Right lobe of liver (tissue), 6 donors: ENCODE data around the gene CLMP. TPM values are rescaled to one million over a fixed set of nuclear protein-coding genes. Genes with fewer than 3 reads are reported as not detected.

Source experiments
- ATAC-seq, 4 donors: fragments of 200-7000 bp; cut with Tn5 transposase; one replicate each; pipeline ENCODE4 v1.9.1; 2020; ENCODE audit warnings: mild to moderate bottlenecking in 4 of 4, moderate library complexity in 4 of 4
- DNase-seq, 3 donors: peaks; one replicate each; pipeline ENCODE4 v3.0.0-alpha.2; 2020
- H3K27ac ChIP-seq, 3 donors: fragments of 200-600 bp; one replicate each; pipeline ENCODE4 v1.8.0; 2022
- H3K27me3 ChIP-seq, 2 donors: fragments of 200-600 bp; one replicate each; pipeline ENCODE4 v1.8.0; 2022
- H3K36me3 ChIP-seq, 4 donors: fragments of 200-600 bp; sonication (generic) in 1 of 4; one replicate each; pipeline versions ENCODE4 v1.5.1 to v1.8.0; 2017 to 2022; ENCODE audit warnings: control low read depth in 1 of 4
- H3K4me1 ChIP-seq, 4 donors: fragments of 200-600 bp; sonication (generic) in 1 of 4; one replicate each; pipeline versions ENCODE4 v1.5.1 to v1.8.0; 2017 to 2022; ENCODE audit warnings: control low read depth in 1 of 4
- H3K4me3 ChIP-seq, 3 donors: fragments of 200-600 bp; one replicate each; pipeline ENCODE4 v1.8.0; 2022
- H3K9me3 ChIP-seq, 4 donors: fragments of 200-600 bp; sonication (generic) in 1 of 4; one replicate each; pipeline versions ENCODE4 v1.5.1 to v1.8.0; 2017 to 2022; ENCODE audit warnings: control low read depth in 1 of 4
- POLR2A ChIP-seq: fragments of 450-650 bp; IDR thresholded peaks from one replicate; pipeline ENCODE4 v1.6.1; 2017; ENCODE audit warnings: antibody characterized with exemption, mild to moderate bottlenecking
- WGBS: methylation state at CpG from one replicate; pipeline ENCODE4 v1.1.6; 2018; ENCODE audit warnings: low coverage, low lambda C conversion rate; ENCODE audit not compliant: insufficient coverage; ENCODE audit errors: missing lambda C conversion rate; 5-methylcytosine and 5-hydroxymethylcytosine counted together
- intact Hi-C, 2 donors: fragments of 100-400 bp; cut with DNase I; formaldehyde crosslinking; loops; one replicate each; pipeline versions ENCODE4 v1.11.2 to v1.14.1; 2022
- total RNA-seq, 6 experiments: library from RNA; depleted of rRNA in 2 of 6; stranded (reverse); fragments of >200 nt in 2 of 6; fragmentation: NEBNext Ultra II Directional in 3 of 6; extraction: Animal tissue kit (Norgen Biotek cat#: 25700) in 3 of 6; gene quantifications; one replicate each; pipeline versions ENCODE4 v1.1.0 to v1.2.4, GENCODE V29; 2016 to 2023
- TF ChIP-seq, protein P1 (sequence below), 4 donors: fragments of 200-600 bp in 3 of 4; fragments of 450-650 bp in 1 of 4; IDR thresholded peaks; one replicate each; pipeline versions ENCODE4 v1.5.1 to v1.8.0; 2016 to 2022; ENCODE audit warnings: antibody characterized with exemption in 4 of 4, mild to moderate bottlenecking in 2 of 4
- donor health status: DM: no; HTN: yes; CAD: no.
- donor health status: DM: no; HTN: no; CAD: no.
- donor health status: DM: no; HTN: no; CAD: no.
- donor health status: DM: no; HTN: yes; CAD: no.
- donor health status: DM: no; HTN: yes; CAD: no.

Gene CLMP
- total RNA-seq, 6 experiments from 2014 or later: 0.17 to 1.2 (median 0.51) TPM

DNA sequence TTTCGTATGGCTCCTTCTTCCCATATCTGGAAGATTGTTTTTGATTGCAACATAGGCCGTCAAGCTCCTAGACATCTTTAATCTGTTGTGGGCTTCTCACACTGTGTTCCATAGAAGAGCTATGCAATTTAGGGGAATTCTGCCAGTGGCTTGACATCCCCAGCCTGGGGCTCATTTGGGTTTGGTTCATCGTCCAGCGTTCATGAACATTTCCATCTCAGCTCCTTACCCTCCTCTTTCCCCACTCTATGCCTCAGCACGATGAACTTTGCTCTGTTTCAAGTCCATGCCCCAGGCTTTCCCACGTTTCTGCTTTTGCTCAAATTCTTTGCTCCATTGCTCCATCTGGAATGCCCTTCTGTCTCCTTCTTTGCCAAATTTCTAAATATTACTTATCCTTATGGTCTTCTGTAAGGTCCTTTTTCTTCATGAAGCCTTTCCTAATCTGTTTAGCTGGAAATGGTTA is 26.1 kb upstream of the CLMP start:
- H3K36me3 ChIP-seq: no peaks in the 10 kb centered on the region
- intact Hi-C loops: no loop called here
- WGBS: 63% methylated on average over 6 of the region's 6 CpGs
- H3K9me3 ChIP-seq: no peaks in the 10 kb centered on the region
- H3K27ac ChIP-seq: no peak overlapping the region
- DNase-seq: no peak
- no peak for ATAC-seq
- H3K27me3 ChIP-seq: no peaks in the 10 kb centered on the region
- TF ChIP-seq POLR2A: no peak
- no peaks in the 10 kb centered on the region for H3K4me1 ChIP-seq
- no peak overlapping the region for H3K4me3 ChIP-seq

DNA sequence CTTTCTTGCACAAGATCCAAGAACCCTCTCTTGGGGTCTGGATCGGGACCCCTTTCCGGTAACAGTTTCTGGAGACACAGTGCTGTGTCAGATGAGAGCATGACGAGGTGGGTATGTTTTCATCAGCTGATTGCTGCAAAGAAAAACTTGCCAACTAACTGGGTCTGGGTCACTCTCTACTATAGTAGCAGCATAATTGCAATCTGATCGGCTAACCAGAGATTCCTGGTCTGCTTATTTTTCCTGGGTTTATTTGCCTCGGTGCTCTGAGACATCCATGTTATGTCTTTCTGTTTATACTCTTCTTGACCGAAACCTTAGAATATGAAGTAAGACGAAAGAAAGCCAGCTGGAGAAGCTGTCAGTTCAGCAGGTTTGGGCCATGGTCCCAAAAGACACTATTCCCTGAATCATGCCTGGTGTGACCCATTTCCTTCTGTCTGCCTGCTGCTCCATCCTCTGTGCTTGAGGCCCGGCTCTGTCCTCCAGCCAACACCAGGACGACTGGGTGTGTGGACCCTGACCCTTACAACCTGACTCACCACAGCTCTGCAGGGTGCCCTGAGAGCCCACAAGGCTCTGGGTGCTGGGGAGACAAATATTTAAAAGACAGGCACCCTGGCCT is 24.1 kb upstream of the CLMP start:
- 57% methylated on average over 8 of the region's 9 CpGs for WGBS
- ATAC-seq: no peak
- no peak overlapping the region for H3K27ac ChIP-seq

DNA sequence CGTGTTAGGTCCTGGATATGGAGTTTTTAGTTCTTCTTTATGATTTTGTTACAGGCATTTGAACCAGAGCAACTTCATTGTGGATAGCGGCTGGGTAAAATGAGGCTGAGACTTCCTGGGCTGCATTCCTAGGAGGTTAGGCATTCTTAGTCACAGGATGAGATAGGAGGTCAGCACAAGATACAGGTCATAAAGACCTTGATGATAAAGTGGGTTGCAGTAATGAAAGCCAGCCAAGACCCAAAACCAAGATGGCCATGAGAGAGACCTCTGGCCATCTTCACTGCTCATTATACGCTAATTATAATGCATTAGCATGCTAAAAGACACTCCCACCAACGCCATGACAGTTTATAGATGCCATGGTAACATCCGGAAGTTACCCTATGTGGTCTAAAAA is 23.4 kb upstream of the CLMP start:
- H3K4me3 ChIP-seq: no peak overlapping the region
- no peak for TF ChIP-seq POLR2A
- TF ChIP-seq, protein P1, sequence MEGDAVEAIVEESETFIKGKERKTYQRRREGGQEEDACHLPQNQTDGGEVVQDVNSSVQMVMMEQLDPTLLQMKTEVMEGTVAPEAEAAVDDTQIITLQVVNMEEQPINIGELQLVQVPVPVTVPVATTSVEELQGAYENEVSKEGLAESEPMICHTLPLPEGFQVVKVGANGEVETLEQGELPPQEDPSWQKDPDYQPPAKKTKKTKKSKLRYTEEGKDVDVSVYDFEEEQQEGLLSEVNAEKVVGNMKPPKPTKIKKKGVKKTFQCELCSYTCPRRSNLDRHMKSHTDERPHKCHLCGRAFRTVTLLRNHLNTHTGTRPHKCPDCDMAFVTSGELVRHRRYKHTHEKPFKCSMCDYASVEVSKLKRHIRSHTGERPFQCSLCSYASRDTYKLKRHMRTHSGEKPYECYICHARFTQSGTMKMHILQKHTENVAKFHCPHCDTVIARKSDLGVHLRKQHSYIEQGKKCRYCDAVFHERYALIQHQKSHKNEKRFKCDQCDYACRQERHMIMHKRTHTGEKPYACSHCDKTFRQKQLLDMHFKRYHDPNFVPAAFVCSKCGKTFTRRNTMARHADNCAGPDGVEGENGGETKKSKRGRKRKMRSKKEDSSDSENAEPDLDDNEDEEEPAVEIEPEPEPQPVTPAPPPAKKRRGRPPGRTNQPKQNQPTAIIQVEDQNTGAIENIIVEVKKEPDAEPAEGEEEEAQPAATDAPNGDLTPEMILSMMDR (IDR thresholded peaks at IDR 0.05): no peak
- no peak for DNase-seq
- intact Hi-C loops: no loop called here
- 68% methylated on average over 5 of the region's 5 CpGs for WGBS
- ATAC-seq: no peak
- H3K9me3 ChIP-seq: no peaks in the 10 kb centered on the region
- H3K27ac ChIP-seq: no peak overlapping the region
- no peaks in the 10 kb centered on the region for H3K36me3 ChIP-seq
- H3K4me1 ChIP-seq: no peaks in the 10 kb centered on the region
- no peaks in the 10 kb centered on the region for H3K27me3 ChIP-seq

More for the DNA sequence above, 24.1 kb upstream of the CLMP start:
- Histone ChIP-seq H3K4me1 (no peaks in the 10 kb centered on the region), H3K36me3 (no peaks in the 10 kb centered on the region), H3K4me3 (no peak overlapping the region), H3K27me3 (no peaks in the 10 kb centered on the region), H3K9me3 (no peaks in the 10 kb centered on the region)
- DNase-seq: no peak
- TF ChIP-seq, protein P1 (IDR thresholded peaks at IDR 0.05): no peak
- TF ChIP-seq POLR2A: no peak
- intact Hi-C loops: no loop called here

DNA sequence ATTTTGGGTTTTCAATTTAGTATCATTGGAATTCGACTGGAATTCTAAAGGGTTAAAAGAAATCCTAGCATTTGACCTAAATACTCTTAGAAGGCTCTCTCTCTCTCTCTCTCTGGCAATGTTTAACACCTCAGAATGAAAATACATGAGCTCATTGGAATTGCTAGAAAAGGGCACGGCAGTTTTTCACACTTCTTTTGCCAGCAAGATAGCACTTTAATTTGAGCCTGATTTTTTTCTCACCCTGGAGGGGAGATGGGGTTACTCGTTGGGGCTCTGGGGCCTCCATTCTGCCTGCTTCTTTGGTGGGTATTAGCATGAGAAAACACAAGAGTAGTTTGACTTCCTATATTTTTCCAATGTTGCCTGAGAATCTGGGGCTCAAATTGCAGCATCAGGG is 22.8 kb upstream of the CLMP start:
- Histone ChIP-seq H3K4me1 (no peaks in the 10 kb centered on the region), H3K36me3 (no peaks in the 10 kb centered on the region), H3K4me3 (no peak overlapping the region), H3K9me3 (no peaks in the 10 kb centered on the region), H3K27me3 (no peaks in the 10 kb centered on the region), H3K27ac (no peak overlapping the region)
- DNase-seq (no peak), ATAC-seq (no peak)
- TF ChIP-seq POLR2A: no peak
- TF ChIP-seq, protein P1 (IDR thresholded peaks at IDR 0.05): no peak
- intact Hi-C loops: no loop called here
- 25% methylated on average over 3 of the region's 3 CpGs for WGBS

DNA sequence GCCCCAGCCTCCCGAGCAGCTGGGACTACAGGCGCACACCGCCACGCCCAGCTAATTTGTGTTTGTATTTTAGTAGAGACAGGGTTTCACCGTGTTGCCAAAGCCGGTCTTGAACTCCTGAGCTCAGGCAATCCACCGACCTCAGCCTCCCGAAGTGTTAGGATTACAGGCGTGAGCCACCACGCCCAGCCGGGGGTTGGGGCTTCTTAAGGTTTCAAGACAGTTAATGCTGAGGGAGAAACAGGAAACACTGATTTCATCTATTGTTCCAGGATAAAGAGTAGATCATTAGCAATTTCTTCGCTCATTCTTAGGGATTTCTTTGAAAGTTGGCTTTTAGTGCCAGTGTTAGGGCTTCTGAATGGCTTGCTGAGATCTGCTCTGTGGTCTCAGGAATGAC is 21.2 kb upstream of the CLMP start:
- H3K4me3 ChIP-seq: no peak overlapping the region
- H3K36me3 ChIP-seq: no peaks in the 10 kb centered on the region
- ATAC-seq: no peak
- TF ChIP-seq, protein P1 (IDR thresholded peaks at IDR 0.05): no peak
- no peak for TF ChIP-seq POLR2A
- no peak overlapping the region for H3K27ac ChIP-seq
- no peaks in the 10 kb centered on the region for H3K9me3 ChIP-seq
- no peaks in the 10 kb centered on the region for H3K27me3 ChIP-seq
- H3K4me1 ChIP-seq: no peaks in the 10 kb centered on the region
- intact Hi-C loops: no loop called here
- 84% methylated on average over 11 of the region's 12 CpGs for WGBS
- no peak for DNase-seq
